NCI-H2227 treated with DMSO at 0.1 percent for 48 hours (cell line): Measurements from ENCODE around the gene KCNK5.

Experiments
- DNase-seq: peaks from one replicate; lab custom pipeline; 2025; lab: John Stamatoyannopoulos, UW

The KCNK5 gene

DNA sequence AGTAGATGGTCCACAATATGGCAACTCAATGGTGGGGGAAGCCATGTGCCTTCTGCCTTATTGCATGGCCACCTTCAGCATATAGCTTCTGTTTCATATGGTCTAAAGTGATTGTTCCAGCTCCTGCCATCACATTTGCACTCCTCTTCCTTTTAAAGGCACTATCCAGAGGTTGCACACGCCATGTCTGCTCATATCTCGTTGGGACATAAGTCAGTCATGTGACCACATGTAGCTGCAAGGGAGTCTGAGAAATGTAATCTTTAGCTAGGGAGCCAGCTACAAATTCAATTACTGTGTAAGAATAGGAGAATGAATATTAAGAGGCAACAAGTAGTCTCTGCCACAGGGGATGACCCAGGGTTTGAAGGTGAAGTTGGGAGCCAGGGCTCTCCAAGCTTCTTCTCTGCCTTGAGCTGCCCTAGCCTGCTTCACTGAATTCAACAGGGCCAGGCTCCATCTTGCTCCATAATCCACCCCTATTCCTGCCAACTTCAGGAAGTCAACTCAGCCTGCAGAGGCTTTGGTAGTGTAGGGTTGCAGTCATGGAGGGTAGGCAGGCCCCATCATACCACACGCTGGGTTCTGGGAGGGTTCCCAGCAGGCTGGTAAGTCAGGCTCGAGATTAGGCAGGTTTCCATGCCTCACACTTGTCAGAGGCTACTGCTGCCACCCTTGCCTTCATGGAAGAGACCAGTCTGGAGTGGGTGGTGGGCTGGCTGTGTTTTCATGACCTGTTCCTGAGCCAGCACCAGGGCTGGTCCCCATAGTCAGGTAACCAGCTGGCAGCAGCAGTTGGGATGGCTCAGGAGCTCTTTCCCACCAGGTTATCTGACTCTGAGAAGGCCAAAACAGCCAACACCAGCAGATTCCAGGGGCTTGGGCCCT is 57.5 kb downstream of the KCNK5 start:
- no peak for DNase-seq

GRCh38 chr6:39170860-39171259 is 58.4 kb downstream of the KCNK5 start:
- no peak for DNase-seq

- DNase-seq = no peak
These were observed 58.9 kb downstream of the KCNK5 start for GRCh38 chr6:39170389-39170788.

DNA sequence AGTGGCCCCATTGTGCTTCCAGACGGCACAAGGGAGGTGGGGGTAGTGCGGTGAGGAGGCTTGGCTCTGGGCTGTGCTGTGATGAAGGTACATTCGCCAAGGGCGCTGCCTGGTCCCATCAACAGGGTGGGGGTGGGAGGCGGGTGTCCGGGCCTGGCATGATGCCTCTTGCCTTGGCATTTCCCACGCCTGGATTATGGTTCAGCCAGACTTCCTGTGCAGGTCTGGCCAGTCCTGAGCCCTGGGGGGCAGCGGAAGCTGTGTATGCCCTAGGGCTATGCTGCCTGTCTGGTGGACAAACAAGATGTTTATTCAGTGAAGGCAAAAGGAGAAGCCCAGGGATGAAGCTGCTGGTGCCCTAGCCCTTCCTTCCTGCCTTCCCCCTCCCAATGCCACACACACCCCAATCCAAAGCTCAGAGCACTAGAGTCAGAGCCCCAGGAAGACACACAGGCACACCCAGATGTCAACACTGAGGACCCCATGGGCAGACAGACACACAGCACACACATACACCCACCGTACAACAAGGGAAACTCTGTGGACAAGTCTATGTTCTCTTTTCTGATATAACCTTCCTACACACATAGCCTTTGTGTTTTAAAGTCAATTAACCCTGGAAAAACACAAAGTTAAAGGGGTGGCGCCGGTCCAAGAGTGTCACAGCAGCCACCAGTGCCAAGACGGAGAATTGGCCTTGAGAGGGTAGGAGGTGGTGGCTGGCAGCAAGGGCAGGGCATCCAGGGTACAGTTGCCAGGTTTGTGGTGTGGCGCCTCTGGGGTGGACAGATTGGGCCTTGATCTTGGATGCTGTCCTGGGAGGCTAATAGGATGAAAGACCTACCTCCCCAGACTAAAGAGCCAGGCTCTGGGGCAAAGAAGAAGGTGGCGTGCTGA is 59.6 kb downstream of the KCNK5 start:
- DNase-seq = no peak

GRCh38 chr6:39167866-39168625 is 61.2 kb downstream of the KCNK5 start:
- no peak for DNase-seq

DNA sequence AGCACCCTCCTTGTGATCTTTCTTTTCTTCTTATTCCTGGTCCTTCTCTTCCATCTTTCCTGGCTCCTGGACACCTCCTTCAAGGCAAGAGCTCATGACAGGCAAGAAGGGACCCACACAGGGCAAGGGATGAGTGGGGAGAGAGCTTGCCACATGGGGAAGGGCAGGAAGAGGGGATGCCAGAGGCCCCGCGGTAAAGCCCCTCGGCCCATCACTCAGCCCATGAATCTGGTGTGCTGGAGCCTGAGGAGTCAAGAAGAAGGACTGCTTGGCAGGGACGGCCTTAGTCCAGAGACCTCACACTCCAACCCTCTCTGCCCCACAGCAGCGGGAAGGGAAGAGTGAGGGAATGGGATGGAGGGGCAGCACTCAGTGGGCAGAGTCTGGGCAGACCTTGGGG is 62.0 kb downstream of the KCNK5 start:
- DNase-seq = no peak

- no peak for DNase-seq
These were observed 62.4 kb downstream of the KCNK5 start for GRCh38 chr6:39166912-39167290.

GRCh38 chr6:39166189-39166911 is 62.9 kb downstream of the KCNK5 start:
- DNase-seq = peak; percentile 58

DNA sequence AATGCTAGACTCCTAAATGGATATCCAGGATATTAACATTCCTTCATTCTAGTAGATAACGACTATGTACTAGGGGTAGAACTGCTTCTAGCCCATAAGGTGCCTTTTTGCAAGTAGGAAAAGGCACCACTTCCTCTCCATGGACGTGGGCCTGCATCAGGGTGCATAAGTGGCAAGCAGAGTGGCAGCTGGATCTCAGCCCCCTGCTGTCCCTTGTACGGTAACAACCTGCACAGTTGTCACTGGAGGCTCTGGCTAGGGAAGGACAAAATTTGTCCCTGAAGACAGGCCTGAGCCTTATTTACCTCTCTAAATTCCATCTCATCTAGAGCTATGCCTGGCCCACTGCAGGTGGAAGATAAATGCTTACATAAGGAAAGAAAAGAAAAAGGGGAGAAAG is 71.8 kb downstream of the KCNK5 start:
- no peak for DNase-seq

DNA sequence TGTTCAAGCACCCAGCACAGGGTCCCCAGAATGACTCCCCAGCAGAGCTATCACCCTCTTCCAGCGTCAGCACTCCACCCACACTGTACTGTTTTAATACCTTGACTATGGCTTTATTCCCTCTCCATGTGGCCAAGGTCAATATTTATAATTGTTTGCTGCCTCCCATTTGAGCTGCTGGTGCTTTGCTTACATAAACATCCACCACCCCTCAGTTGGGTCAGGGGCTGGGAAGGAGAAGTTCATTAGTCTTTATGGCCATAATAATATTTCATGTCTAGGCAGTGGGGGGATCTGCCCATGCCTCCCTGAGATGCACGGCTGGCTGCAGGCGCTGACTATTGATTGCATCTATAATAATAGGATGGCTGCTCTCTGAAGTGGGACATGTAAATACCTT is 72.5 kb downstream of the KCNK5 start:
- DNase-seq = peak; percentile 80

DNA sequence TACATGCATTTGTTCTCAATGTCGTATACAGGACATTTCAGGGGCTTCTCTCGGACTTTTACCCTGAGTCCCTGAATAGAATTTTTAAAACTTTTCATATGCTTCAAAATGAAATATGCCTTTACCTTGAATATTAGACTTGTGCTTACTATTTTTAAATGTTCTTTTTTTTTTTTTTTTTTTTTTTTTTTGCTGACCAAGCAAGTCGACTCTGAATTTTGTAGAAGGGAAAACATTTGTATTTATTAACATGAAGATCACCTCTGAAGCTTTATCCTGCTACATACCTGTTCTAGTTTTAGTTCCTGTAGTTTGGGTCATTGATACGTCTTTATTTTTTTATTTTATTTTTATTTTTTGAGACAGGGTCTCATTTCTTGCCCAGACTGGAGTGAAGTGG is 74.6 kb downstream of the KCNK5 start:
- DNase-seq = no peak

DNA sequence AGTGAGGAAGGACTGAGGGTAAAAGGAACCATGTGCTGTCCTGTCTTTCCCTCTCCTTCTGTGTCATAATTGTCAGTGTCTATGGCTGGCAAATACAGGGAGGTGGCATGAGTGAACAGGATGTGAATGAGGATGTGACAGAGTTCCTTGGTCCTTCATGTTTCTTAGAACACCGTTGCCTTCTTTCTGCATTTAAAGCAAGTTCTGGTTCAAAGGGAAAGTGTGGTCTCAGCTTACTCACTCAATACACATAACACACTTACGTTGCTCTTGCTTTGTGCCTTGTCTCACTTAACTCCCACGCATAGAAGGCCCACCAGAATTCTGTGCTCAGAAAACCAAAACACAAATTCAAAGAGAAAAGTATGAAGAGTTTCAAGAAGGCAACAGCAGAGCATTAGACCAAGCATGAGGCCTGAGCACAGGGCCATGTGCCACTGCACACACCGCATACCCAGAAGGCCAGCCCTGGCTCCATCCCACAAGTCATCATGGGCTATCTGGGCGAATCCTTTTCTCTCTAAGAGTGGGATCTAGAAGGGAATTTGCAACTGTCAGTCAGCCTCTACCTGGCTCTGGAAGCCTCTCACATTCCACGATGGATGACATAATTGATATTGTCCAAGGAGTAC is 75.4 kb downstream of the KCNK5 start:
- no peak for DNase-seq

DNA sequence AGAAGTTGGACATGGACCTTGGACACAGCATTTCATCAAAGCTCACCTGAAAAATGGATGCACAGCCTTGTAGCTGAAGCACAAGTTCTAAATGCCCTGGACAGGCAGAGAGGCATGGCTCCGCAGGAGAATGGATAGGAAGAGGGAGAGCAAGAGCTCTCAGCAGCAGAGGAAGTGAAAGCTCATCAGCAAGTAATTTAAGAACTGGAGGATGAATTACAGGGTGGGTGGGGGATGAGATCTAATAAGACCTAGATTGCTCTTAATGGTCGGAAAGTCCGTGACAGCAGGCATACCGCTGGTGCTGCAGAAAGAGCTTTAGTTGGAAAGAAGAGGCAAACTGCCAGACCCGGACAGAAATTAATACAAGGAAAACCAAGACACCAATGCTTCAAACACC is 77.0 kb downstream of the KCNK5 start:
- peak; percentile 21 for DNase-seq

- no peak for DNase-seq
These were observed 78.1 kb downstream of the KCNK5 start for GRCh38 chr6:39151211-39151610.

- DNase-seq = peak; percentile 49
These were observed 84.6 kb downstream of the KCNK5 start for GRCh38 chr6:39144481-39145173.

GRCh38 chr6:39143238-39143930 is 85.9 kb downstream of the KCNK5 start:
- no peak for DNase-seq

DNA sequence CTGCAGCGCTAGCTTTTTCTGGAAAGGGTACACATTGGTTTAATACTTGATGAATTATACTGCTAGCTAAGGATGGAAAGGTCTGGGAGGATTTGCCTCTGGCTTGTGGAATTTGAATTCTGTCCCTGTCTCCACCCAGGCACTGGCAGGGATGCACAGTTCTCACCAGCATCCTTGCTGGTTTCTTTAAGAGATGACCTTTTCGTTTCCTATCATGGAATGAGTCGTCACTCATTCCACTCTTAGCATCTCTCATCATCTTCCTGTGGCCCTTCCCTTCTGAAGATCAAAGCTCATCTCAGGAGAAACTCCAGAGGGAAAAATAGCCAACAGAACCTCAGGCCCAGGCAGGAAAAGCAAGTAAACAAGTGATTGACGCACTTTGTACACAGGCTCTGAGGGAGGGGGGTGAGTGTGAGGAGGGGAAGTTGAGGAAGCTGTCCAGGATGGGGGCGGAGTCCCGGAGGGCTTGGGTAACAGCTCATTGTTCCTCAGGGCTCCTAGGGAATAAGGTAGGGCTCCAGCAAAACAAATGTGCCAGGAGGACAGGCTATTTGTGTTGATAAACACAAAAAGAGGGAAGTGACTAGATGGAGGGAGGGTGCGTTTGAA is 88.6 kb downstream of the KCNK5 start:
- no peak for DNase-seq
